ENCODE data around the gene SLC9A8. TPM values are rescaled to one million over a fixed set of nuclear protein-coding genes. Genes with fewer than 3 reads are reported as not detected.

The SLC9A8 gene
- total and polyA plus RNA-seq, 2 of the 8 experiments (the other 6 are each of a cell fraction or from before 2014, with no cell fraction given), result 3.2 to 6.2 TPM

- TF ChIP-seq MAFK (IDR thresholded peaks at IDR 0.05; ENCODE audit: low read depth, low read length) (no peak), BACH1 (IDR thresholded peaks at IDR 0.05; ENCODE audit: low read length) (no peak), SUZ12 (IDR thresholded peaks at IDR 0.05; ENCODE audit: low read length) (no peak)
These were observed 46.6 kb upstream of the SLC9A8 start (continued) for GRCh38 chr20:49765846-49766541.

Data from H1 (cell line).